SK-N-SH treated with all-trans-retinoic acid at 6 μM for 48 hours (cell line): Measurements from ENCODE around the gene NUB1.

ENCODE experiments used
- ATAC-seq: fragments of 200-7000 bp; cut with Tn5 transposase; 3 replicates; pipeline ENCODE4 v1.9.1; 2020; ENCODE audit warnings: mild to moderate bottlenecking, moderate library complexity
- ARNTL ChIP-seq: fragments of 450-650 bp; formaldehyde crosslinking; IDR thresholded peaks from 2 replicates; pipeline ENCODE4 v1.5.0; 2020; ENCODE audit warnings: low read depth, mild to moderate bottlenecking, moderate library complexity, borderline replicate concordance
- BACH2 ChIP-seq: fragments of 250-450 bp; sonication (Bioruptor Pico); IDR thresholded peaks from 2 replicates; pipeline ENCODE4 v1.9.0; 2021; ENCODE audit warnings: mild to moderate bottlenecking, borderline replicate concordance
- CSDC2 ChIP-seq: fragments of 250-450 bp; sonication (Bioruptor Pico); IDR thresholded peaks from 2 replicates; pipeline ENCODE4 v1.5.0; 2020; ENCODE audit warnings: mild to moderate bottlenecking, moderate library complexity
- ESRRG ChIP-seq: fragments of 250-450 bp; sonication (Bioruptor Pico); IDR thresholded peaks from 2 replicates; pipeline ENCODE4 v1.6.1; 2021; ENCODE audit warnings: mild to moderate bottlenecking
- GLIS3 ChIP-seq: fragments of 250-450 bp; sonication (Bioruptor Pico); IDR thresholded peaks from 2 replicates; pipeline ENCODE4 v1.5.0; 2020; ENCODE audit warnings: mild to moderate bottlenecking, moderate library complexity
- PATZ1 ChIP-seq: fragments of 250-450 bp; sonication (Bioruptor Pico); IDR thresholded peaks from 2 replicates; pipeline ENCODE4 v1.8.0; 2020; ENCODE audit warnings: mild to moderate bottlenecking, moderate library complexity, borderline replicate concordance
- PPARA ChIP-seq: fragments of 250-450 bp; sonication (Bioruptor Pico); IDR thresholded peaks from 2 replicates; pipeline ENCODE4 v1.5.0; 2020; ENCODE audit warnings: mild to moderate bottlenecking, borderline replicate concordance
- RARB ChIP-seq: fragments of 250-450 bp; sonication (Bioruptor Pico); IDR thresholded peaks from 2 replicates; pipeline ENCODE4 v1.8.0; 2021; ENCODE audit warnings: mild to moderate bottlenecking, moderate library complexity
- SNAI2 ChIP-seq: fragments of 250-450 bp; sonication (Bioruptor Pico); IDR thresholded peaks from 2 replicates; pipeline ENCODE4 v1.5.0; 2020; ENCODE audit warnings: mild to moderate bottlenecking, moderate library complexity
- TCF4 ChIP-seq: fragments of 250-450 bp; sonication (Bioruptor Pico); IDR thresholded peaks from 2 replicates; pipeline ENCODE4 v1.8.0; 2021; ENCODE audit warnings: mild to moderate bottlenecking, moderate library complexity, borderline replicate concordance
- TOX ChIP-seq: fragments of 250-450 bp; sonication (Bioruptor Pico); IDR thresholded peaks from 2 replicates; pipeline ENCODE4 v1.8.0; 2021; ENCODE audit warnings: mild to moderate bottlenecking, moderate library complexity, borderline replicate concordance
- TSHZ2 ChIP-seq: fragments of 250-450 bp; sonication (Bioruptor Pico); IDR thresholded peaks from 2 replicates; pipeline ENCODE4 v1.5.0; 2020; ENCODE audit warnings: mild to moderate bottlenecking, moderate library complexity
- ZC3H10 ChIP-seq: fragments of 250-450 bp; sonication (Bioruptor Pico); IDR thresholded peaks from 2 replicates; pipeline ENCODE4 v1.5.1; 2021; ENCODE audit warnings: mild to moderate bottlenecking, moderate library complexity
- ZFP3 ChIP-seq: fragments of 250-450 bp; sonication (Bioruptor Pico); IDR thresholded peaks from 2 replicates; pipeline ENCODE4 v1.5.0; 2020; ENCODE audit warnings: mild to moderate bottlenecking, moderate library complexity
- ZFP30 ChIP-seq: fragments of 450-650 bp; formaldehyde crosslinking; IDR thresholded peaks from 2 replicates; pipeline ENCODE4 v1.5.0; 2022; ENCODE audit warnings: mild to moderate bottlenecking, moderate library complexity
- ZNF565 ChIP-seq: fragments of 450-650 bp; formaldehyde crosslinking; conservative IDR thresholded peaks from 2 replicates; pipeline ENCODE4 v1.5.0; 2020; ENCODE audit warnings: low read depth, mild to moderate bottlenecking, moderate library complexity
- ZNF70 ChIP-seq: fragments of 450-650 bp; formaldehyde crosslinking; IDR thresholded peaks from 2 replicates; pipeline ENCODE4 v1.5.0; 2020; ENCODE audit warnings: mild to moderate bottlenecking, moderate library complexity
- TF ChIP-seq, protein P1 (sequence below): fragments of 250-450 bp; sonication (Bioruptor Pico); IDR thresholded peaks from 2 replicates; pipeline ENCODE4 v1.5.1; 2021; ENCODE audit warnings: mild to moderate bottlenecking, moderate library complexity
- TF ChIP-seq, protein P2 (sequence below): fragments of 250-450 bp; sonication (Bioruptor Pico); IDR thresholded peaks from 2 replicates; pipeline ENCODE4 v1.8.0; 2021; ENCODE audit warnings: low read depth, mild to moderate bottlenecking, moderate library complexity, borderline replicate concordance

NUB1 gene

GRCh38 chr7:151416941-151417315, 75.3 kb downstream of the NUB1 start:
- ATAC-seq: no peak
- TF ChIP-seq, protein P1, sequence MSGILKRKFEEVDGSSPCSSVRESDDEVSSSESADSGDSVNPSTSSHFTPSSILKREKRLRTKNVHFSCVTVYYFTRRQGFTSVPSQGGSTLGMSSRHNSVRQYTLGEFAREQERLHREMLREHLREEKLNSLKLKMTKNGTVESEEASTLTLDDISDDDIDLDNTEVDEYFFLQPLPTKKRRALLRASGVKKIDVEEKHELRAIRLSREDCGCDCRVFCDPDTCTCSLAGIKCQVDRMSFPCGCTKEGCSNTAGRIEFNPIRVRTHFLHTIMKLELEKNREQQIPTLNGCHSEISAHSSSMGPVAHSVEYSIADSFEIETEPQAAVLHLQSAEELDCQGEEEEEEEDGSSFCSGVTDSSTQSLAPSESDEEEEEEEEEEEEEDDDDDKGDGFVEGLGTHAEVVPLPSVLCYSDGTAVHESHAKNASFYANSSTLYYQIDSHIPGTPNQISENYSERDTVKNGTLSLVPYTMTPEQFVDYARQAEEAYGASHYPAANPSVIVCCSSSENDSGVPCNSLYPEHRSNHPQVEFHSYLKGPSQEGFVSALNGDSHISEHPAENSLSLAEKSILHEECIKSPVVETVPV: no peak
- TF ChIP-seq BACH2 (CRISPR knock-in tag) (no peak), PPARA (CRISPR knock-in tag) (no peak), ZNF565 (CRISPR knock-in tag) (no peak), TCF4 (CRISPR knock-in tag) (no peak), ZFP3 (CRISPR knock-in tag) (no peak), CSDC2 (no peak), SNAI2 (CRISPR knock-in tag) (no peak), TOX (no peak), ZFP30 (CRISPR knock-in tag) (no peak), GLIS3 (no peak), RARB (no peak)

GRCh38 chr7:151420144-151420543, 78.5 kb downstream of the NUB1 start:
- no peak for ATAC-seq
- TF ChIP-seq, protein P2, sequence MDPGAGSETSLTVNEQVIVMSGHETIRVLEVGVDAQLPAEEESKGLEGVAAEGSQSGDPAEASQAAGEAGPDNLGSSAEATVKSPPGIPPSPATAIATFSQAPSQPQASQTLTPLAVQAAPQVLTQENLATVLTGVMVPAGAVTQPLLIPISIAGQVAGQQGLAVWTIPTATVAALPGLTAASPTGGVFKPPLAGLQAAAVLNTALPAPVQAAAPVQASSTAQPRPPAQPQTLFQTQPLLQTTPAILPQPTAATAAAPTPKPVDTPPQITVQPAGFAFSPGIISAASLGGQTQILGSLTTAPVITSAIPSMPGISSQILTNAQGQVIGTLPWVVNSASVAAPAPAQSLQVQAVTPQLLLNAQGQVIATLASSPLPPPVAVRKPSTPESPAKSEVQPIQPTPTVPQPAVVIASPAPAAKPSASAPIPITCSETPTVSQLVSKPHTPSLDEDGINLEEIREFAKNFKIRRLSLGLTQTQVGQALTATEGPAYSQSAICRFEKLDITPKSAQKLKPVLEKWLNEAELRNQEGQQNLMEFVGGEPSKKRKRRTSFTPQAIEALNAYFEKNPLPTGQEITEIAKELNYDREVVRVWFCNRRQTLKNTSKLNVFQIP (CRISPR knock-in tag): no peak
- TF ChIP-seq TSHZ2 (CRISPR knock-in tag): no peak
- no peak for TF ChIP-seq PPARA (CRISPR knock-in tag)
- no peak for TF ChIP-seq CSDC2
- TF ChIP-seq PATZ1 (CRISPR knock-in tag): no peak
- TF ChIP-seq ESRRG (CRISPR knock-in tag): no peak
- TF ChIP-seq ZNF70 (CRISPR knock-in tag): no peak
- TF ChIP-seq TCF4 (CRISPR knock-in tag): no peak

DNA sequence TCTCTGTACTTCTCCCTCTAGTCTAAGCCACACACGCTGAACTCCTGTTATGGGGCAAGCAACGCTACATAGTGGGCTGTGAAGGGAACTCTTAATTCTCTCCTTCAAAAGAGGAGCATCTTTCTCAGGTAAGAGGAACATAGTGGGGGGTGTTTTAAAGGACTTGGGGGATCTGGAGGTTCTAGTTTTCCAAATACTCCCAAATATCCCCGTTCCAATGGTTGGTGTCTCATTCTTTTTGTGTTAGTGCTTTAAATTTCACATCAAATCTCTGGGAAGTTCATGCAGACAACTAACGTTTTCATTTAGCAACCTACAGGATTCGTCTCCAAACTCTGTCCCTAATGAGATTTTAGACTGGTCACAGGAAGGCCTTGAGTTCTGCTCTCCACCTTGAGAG, 80.6 kb downstream of the NUB1 start:
- no peak for ATAC-seq

More for the DNA sequence above, 80.6 kb downstream of the NUB1 start:
- TF ChIP-seq ZC3H10 (CRISPR knock-in tag) (no peak), ARNTL (CRISPR knock-in tag) (no peak), GLIS3 (no peak), ZNF70 (CRISPR knock-in tag) (no peak), TSHZ2 (CRISPR knock-in tag) (no peak), TCF4 (CRISPR knock-in tag) (no peak), SNAI2 (CRISPR knock-in tag) (no peak), ESRRG (CRISPR knock-in tag) (no peak)
